HepG2 (cell line): ENCODE data around the gene CHCHD5. TPM values are rescaled to one million over a fixed set of nuclear protein-coding genes. Genes with fewer than 3 reads are reported as not detected.

Source experiments
- ATRX ChIP-seq: sonication (generic); formaldehyde crosslinking; IDR thresholded peaks from 2 replicates; pipeline ENCODE4 v1.4.0; 2020; ENCODE audit warnings: missing genetic modification reagents, borderline replicate concordance
- BHLHE40 ChIP-seq: IDR thresholded peaks from 2 replicates; pipeline ENCODE4 v1.6.1; 2011; ENCODE audit warnings: low read length, improper control_type of control experiment
- FOXA3 ChIP-seq: IDR thresholded peaks from 2 replicates; pipeline ENCODE4 v1.6.1; 2016; ENCODE audit warnings: missing genetic modification reagents, missing compliant biosample characterization
- HDAC2 ChIP-seq: sonication (generic); formaldehyde crosslinking; IDR thresholded peaks from 2 replicates; pipeline ENCODE4 v1.4.0; 2020; ENCODE audit warnings: missing genetic modification reagents
- KLF12 ChIP-seq: sonication (generic); formaldehyde crosslinking; IDR thresholded peaks from 2 replicates; pipeline ENCODE4 v1.4.0; 2020; ENCODE audit warnings: missing genetic modification reagents, borderline replicate concordance
- MEF2D ChIP-seq: sonication (generic); formaldehyde crosslinking; IDR thresholded peaks from 2 replicates; pipeline ENCODE4 v1.5.1; 2020; ENCODE audit warnings: mild to moderate bottlenecking, missing genetic modification reagents
- NFKB2 ChIP-seq: sonication (generic); formaldehyde crosslinking; IDR thresholded peaks from 2 replicates; pipeline ENCODE4 v1.4.0; 2020; ENCODE audit warnings: missing genetic modification reagents, borderline replicate concordance
- PHF8 ChIP-seq: sonication (generic); formaldehyde crosslinking; IDR thresholded peaks from 2 replicates; pipeline ENCODE4 v1.5.0; 2020; ENCODE audit warnings: missing genetic modification reagents
- RCOR2 ChIP-seq: IDR thresholded peaks from 2 replicates; pipeline ENCODE4 v1.6.1; 2016; ENCODE audit warnings: missing biosample characterization, missing genetic modification reagents
- RXRB ChIP-seq: IDR thresholded peaks from 2 replicates; pipeline ENCODE4 v1.6.1; 2016; ENCODE audit warnings: borderline replicate concordance, missing genetic modification reagents, missing compliant biosample characterization
- SAFB2 ChIP-seq: sonication (generic); formaldehyde crosslinking; IDR thresholded peaks from 2 replicates; pipeline ENCODE4 v1.5.1; 2020; ENCODE audit warnings: missing genetic modification reagents, low read depth, mild to moderate bottlenecking, borderline replicate concordance
- SP4 ChIP-seq: sonication (generic); formaldehyde crosslinking; IDR thresholded peaks from 2 replicates; pipeline ENCODE4 v1.8.1; 2023; ENCODE audit warnings: mild to moderate bottlenecking, missing genetic modification reagents
- TP53 ChIP-seq: sonication (generic); formaldehyde crosslinking; conservative IDR thresholded peaks from 2 replicates; pipeline ENCODE4 v1.4.0; 2020; ENCODE audit warnings: missing genetic modification reagents
- ZBTB38 ChIP-seq: sonication (generic); formaldehyde crosslinking; IDR thresholded peaks from 2 replicates; pipeline ENCODE4 v1.5.1; 2020; ENCODE audit warnings: mild to moderate bottlenecking, missing genetic modification reagents
- ZFP90 ChIP-seq: sonication (generic); formaldehyde crosslinking; IDR thresholded peaks from 2 replicates; pipeline ENCODE4 v1.8.0; 2022; ENCODE audit warnings: missing genetic modification reagents, mild to moderate bottlenecking, inconsistent platforms, borderline replicate concordance
- ZFY ChIP-seq: sonication (generic); formaldehyde crosslinking; IDR thresholded peaks from 2 replicates; pipeline ENCODE4 v1.4.0; 2020; ENCODE audit warnings: missing genetic modification reagents
- ZMYM2 ChIP-seq: sonication (generic); formaldehyde crosslinking; IDR thresholded peaks from 2 replicates; pipeline ENCODE4 v1.8.0; 2022; ENCODE audit warnings: mild to moderate bottlenecking, missing genetic modification reagents
- ZNF292 ChIP-seq: sonication (generic); formaldehyde crosslinking; IDR thresholded peaks from 2 replicates; pipeline ENCODE4 v1.8.1; 2022; ENCODE audit warnings: mild to moderate bottlenecking, low read depth, missing genetic modification reagents, borderline replicate concordance
- ZNF607 ChIP-seq: sonication (generic); formaldehyde crosslinking; IDR thresholded peaks from 2 replicates; pipeline ENCODE4 v1.5.1; 2020; ENCODE audit warnings: missing genetic modification reagents, mild to moderate bottlenecking, borderline replicate concordance
- ZNF614 ChIP-seq: IDR thresholded peaks from 2 replicates; pipeline ENCODE4 v1.6.1; 2018; ENCODE audit warnings: missing biosample characterization, missing genetic modification reagents, inconsistent platforms, borderline replicate concordance
- ZNF772 ChIP-seq: sonication (generic); formaldehyde crosslinking; IDR thresholded peaks from 2 replicates; pipeline ENCODE4 v1.5.0; 2020; ENCODE audit warnings: mild to moderate bottlenecking, missing genetic modification reagents
- ZNF790 ChIP-seq: sonication (generic); formaldehyde crosslinking; IDR thresholded peaks from 2 replicates; pipeline ENCODE4 v1.8.0; 2022; ENCODE audit warnings: missing genetic modification reagents, mild to moderate bottlenecking, borderline replicate concordance
- polyA plus RNA-seq, 8 experiments: library from polyadenylated mRNA; depleted of rRNA in 3 of 8; stranded (reverse) in 7 of 8; unstranded in 1 of 8; fragments of >200 nt; fragmentation: Illumina TruSeq in 4 of 8; extraction: Trizol in 4 of 8; gene quantifications; 2 replicates each; pipeline versions ENCODE4 v1.2.1 to v1.2.3, GENCODE V29; 2011 to 2016; ENCODE audit warnings: low read depth in 4 of 8, missing spikeins in 1 of 8, mixed read lengths in 1 of 8; ENCODE audit not compliant: insufficient read depth in 1 of 8
- total RNA-seq, 5 experiments: library from RNA; depleted of rRNA; stranded (reverse); fragments of >200 nt; fragmentation: Illumina TruSeq; extraction: Trizol; gene quantifications; 2 replicates each; pipeline ENCODE4 v1.2.3, GENCODE V29; 2016; ENCODE audit warnings: low read depth in 1 of 5
- TF ChIP-seq, protein P1 (sequence below): IDR thresholded peaks from 2 replicates; pipeline ENCODE4 v1.6.1; 2016; ENCODE audit warnings: low read depth, borderline replicate concordance
- TF ChIP-seq, protein P2 (sequence below): IDR thresholded peaks from 2 replicates; pipeline ENCODE4 v1.6.1; 2018; ENCODE audit warnings: missing genetic modification reagents, mild to moderate bottlenecking, missing compliant biosample characterization
- TF ChIP-seq, protein P3 (sequence below): sonication (generic); formaldehyde crosslinking; conservative IDR thresholded peaks from 2 replicates; pipeline ENCODE4 v1.4.0; 2020; ENCODE audit warnings: missing genetic modification reagents
- TF ChIP-seq, protein P4 (sequence below): sonication (generic); formaldehyde crosslinking; IDR thresholded peaks from 2 replicates; pipeline ENCODE4 v1.8.0; 2023; ENCODE audit warnings: mild to moderate bottlenecking, missing genetic modification reagents
- TF ChIP-seq, protein P5 (sequence below): sonication (generic); formaldehyde crosslinking; IDR thresholded peaks from 2 replicates; pipeline ENCODE4 v1.8.1; 2023; ENCODE audit warnings: mild to moderate bottlenecking, missing genetic modification reagents

The CHCHD5 gene
- total and polyA plus RNA-seq, 2 of the 13 experiments (the other 11 are each of a cell fraction or from before 2014, with no cell fraction given): 19.0 to 23.9 TPM

DNA sequence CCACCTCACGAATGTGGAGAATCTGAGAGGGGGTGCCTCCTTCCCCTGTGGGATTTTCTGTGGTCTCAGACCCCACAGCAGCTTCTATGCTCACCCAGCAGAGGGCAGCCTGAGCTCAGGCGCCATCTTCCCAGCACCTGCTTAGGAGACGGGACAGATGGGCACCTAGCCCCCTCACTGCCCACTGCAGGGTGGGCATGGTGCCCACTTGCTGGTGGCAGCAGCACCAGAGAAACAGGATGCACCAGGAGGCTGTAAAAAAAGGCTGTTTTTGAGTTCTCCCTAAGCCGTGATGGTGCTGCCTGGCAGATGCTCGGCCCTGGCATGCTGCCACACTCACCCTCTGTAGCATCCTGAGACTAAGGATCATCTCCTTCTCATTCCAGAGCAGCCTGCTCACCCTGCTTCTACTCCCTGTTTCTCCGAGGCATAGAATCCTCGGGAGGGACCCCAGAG is 42.2 kb downstream of the CHCHD5 start (continued):
- TF ChIP-seq MEF2D (0 out of 2 replicates have a peak, but pooled peaks have one; percentile 41), NFKB2 (peak; percentile 92; the same call in 1 of the 2 replicates), PHF8 (CRISPR knock-in tag) (peak; percentile 46; the same call in 1 of the 2 replicates), ZNF292 (CRISPR knock-in tag) (no peak), ZNF614 (peak; percentile 46; the same call in 1 of the 2 replicates), ZBTB38 (CRISPR knock-in tag) (no peak), KLF12 (CRISPR knock-in tag) (no peak), RXRB (CRISPR knock-in tag) (peak; percentile 38; the same call in 1 of the 2 replicates), RCOR2 (CRISPR knock-in tag) (0 out of 2 replicates have a peak, but pooled peaks have one; percentile 15), ZMYM2 (CRISPR knock-in tag) (no peak), FOXA3 (CRISPR knock-in tag) (peak; percentile 36; the same call in 1 of the 2 replicates), ZFP90 (CRISPR knock-in tag) (peak; percentile 76), ZFY (CRISPR knock-in tag) (peak; percentile 29; the same call in 1 of the 2 replicates), ZNF607 (CRISPR knock-in tag) (peak; percentile 47; the same call in 1 of the 2 replicates), ZNF772 (CRISPR knock-in tag) (no peak), SAFB2 (CRISPR knock-in tag) (no peak), ATRX (CRISPR knock-in tag) (no peak), TP53 (CRISPR knock-in tag) (no peak), SP4 (CRISPR knock-in tag) (peak; percentile 16; the same call in 1 of the 2 replicates), ZNF790 (no peak), BHLHE40 (0 out of 2 replicates have a peak, but pooled peaks have one; percentile 4), HDAC2 (peak; percentile 51; the same call in 1 of the 2 replicates)
- TF ChIP-seq, protein P1, sequence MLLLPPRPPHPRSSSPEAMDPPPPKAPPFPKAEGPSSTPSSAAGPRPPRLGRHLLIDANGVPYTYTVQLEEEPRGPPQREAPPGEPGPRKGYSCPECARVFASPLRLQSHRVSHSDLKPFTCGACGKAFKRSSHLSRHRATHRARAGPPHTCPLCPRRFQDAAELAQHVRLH: peak; percentile 73; the same call in 1 of the 2 replicates
- TF ChIP-seq, protein P2, sequence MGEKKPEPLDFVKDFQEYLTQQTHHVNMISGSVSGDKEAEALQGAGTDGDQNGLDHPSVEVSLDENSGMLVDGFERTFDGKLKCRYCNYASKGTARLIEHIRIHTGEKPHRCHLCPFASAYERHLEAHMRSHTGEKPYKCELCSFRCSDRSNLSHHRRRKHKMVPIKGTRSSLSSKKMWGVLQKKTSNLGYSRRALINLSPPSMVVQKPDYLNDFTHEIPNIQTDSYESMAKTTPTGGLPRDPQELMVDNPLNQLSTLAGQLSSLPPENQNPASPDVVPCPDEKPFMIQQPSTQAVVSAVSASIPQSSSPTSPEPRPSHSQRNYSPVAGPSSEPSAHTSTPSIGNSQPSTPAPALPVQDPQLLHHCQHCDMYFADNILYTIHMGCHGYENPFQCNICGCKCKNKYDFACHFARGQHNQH (CRISPR knock-in tag): peak; percentile 67; the same call in 1 of the 2 replicates
- TF ChIP-seq, protein P3, sequence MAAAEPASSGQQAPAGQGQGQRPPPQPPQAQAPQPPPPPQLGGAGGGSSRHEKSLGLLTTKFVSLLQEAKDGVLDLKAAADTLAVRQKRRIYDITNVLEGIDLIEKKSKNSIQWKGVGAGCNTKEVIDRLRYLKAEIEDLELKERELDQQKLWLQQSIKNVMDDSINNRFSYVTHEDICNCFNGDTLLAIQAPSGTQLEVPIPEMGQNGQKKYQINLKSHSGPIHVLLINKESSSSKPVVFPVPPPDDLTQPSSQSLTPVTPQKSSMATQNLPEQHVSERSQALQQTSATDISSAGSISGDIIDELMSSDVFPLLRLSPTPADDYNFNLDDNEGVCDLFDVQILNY (CRISPR knock-in tag): no peak
- TF ChIP-seq, protein P4, sequence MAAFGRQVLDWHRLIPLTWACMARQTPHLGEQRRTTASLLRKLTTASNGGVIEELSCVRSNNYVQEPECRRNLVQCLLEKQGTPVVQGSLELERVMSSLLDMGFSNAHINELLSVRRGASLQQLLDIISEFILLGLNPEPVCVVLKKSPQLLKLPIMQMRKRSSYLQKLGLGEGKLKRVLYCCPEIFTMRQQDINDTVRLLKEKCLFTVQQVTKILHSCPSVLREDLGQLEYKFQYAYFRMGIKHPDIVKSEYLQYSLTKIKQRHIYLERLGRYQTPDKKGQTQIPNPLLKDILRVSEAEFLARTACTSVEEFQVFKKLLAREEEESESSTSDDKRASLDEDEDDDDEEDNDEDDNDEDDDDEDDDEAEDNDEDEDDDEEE (CRISPR knock-in tag): no peak
- TF ChIP-seq, protein P5, sequence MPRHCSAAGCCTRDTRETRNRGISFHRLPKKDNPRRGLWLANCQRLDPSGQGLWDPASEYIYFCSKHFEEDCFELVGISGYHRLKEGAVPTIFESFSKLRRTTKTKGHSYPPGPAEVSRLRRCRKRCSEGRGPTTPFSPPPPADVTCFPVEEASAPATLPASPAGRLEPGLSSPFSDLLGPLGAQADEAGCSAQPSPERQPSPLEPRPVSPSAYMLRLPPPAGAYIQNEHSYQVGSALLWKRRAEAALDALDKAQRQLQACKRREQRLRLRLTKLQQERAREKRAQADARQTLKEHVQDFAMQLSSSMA (CRISPR knock-in tag): peak; percentile 46; the same call in 1 of the 2 replicates
